Right atrium auricular region (tissue), 2 donors: ENCODE measurements around the gene DNAAF3. TPM values are rescaled to one million over a fixed set of nuclear protein-coding genes. Genes with fewer than 3 reads are reported as not detected.
A peak's percentile ranks its signal among the peaks of the same experiment; 100 is the strongest.

Source experiments
- DNase-seq: peaks from one replicate; pipeline ENCODE4 v3.0.0-alpha.2; 2019; ENCODE audit warnings: low spot score
- H3K27ac ChIP-seq, 2 donors: fragments of 200-600 bp; sonication (generic); 1 replicate in 1 of 2; 2 replicates in 1 of 2; pipeline ENCODE4 v1.5.1; 2016 to 2019
- H3K27me3 ChIP-seq, 2 donors: fragments of 200-600 bp; sonication (generic); one replicate each; pipeline versions ENCODE4 v1.5.1 to v1.6.0; 2017 to 2019
- H3K36me3 ChIP-seq: fragments of 200-600 bp; sonication (generic); one replicate; pipeline ENCODE4 v1.5.1; 2016
- H3K4me1 ChIP-seq, 2 donors: fragments of 200-600 bp; sonication (generic); one replicate each; pipeline versions ENCODE4 v1.5.1 to v1.6.0; 2017 to 2019
- H3K4me3 ChIP-seq, 2 donors: fragments of 200-600 bp; sonication (generic); 1 replicate in 1 of 2; 2 replicates in 1 of 2; pipeline ENCODE4 v1.5.1; 2017 to 2019; ENCODE audit warnings: mild to moderate bottlenecking in 1 of 2, moderate library complexity in 1 of 2
- H3K9me3 ChIP-seq, 2 donors: fragments of 200-600 bp; sonication (generic); one replicate each; pipeline ENCODE4 v1.5.1; 2019
- CTCF ChIP-seq, 2 donors: fragments of 200-600 bp; sonication (generic); IDR thresholded peaks; one replicate each; pipeline ENCODE4 v1.5.1; 2019; ENCODE audit warnings: antibody characterized with exemption in 2 of 2
- total RNA-seq, 2 donors: library from RNA; depleted of rRNA; stranded (reverse); fragments of >200 nt; gene quantifications; one replicate each; pipeline ENCODE4 v1.1.0, GENCODE V29; 2016

Gene DNAAF3
- total RNA-seq = 1 to 10 TPM in 1 of 2 donors, under 1 TPM in 1; 0.89 to 2.7 TPM

GRCh38 chr19:55166530-55167268 lies at the start of gene DNAAF3:
Gene DNAAF3, minus strand, starts transcription at chr19:55166613. Its CDS starts 200 bp downstream, at chr19:55166413.
- Histone ChIP-seq H3K4me3 (peak within 1 kb of the TSS; percentile 40 to 55), H3K4me1 (peaks cover 0 to 14% of the 10 kb centered on the region in 2 donors), H3K27me3 (peaks cover 0 to 10% of the 10 kb centered on the region in 2 donors), H3K36me3 (no peaks in the 10 kb centered on the region), H3K9me3 (no peaks in the 10 kb centered on the region), H3K27ac (no peak within 1 kb of the TSS)
- no peak for TF ChIP-seq CTCF (IDR thresholded peaks at IDR 0.05)
- peak; percentile 96 for DNase-seq

- H3K36me3 ChIP-seq = no peaks in the 10 kb centered on the region
- no peak overlapping the region for H3K4me3 ChIP-seq
- peaks cover 0 to 28% of the 10 kb centered on the region in 2 donors for H3K4me1 ChIP-seq
- peaks cover 0 to 4% of the 10 kb centered on the region in 2 donors for H3K9me3 ChIP-seq
- no peak overlapping the region for H3K27ac ChIP-seq
- no peaks in the 10 kb centered on the region for H3K27me3 ChIP-seq
- DNase-seq = no peak
- no peak for TF ChIP-seq CTCF (IDR thresholded peaks at IDR 0.05)
Observed at GRCh38 chr19:55213547-55213946, 47.1 kb upstream of the DNAAF3 start.

GRCh38 chr19:55212447-55212846 lies 46.0 kb upstream of the DNAAF3 start:
- no peak for TF ChIP-seq CTCF (IDR thresholded peaks at IDR 0.05)

GRCh38 chr19:55209693-55210472 lies 43.5 kb upstream of the DNAAF3 start:
- no peak for DNase-seq
- H3K36me3 ChIP-seq = no peaks in the 10 kb centered on the region
- peak overlapping the region; percentile 35 to 60 for H3K27ac ChIP-seq
- H3K9me3 ChIP-seq = peaks cover 0 to 4% of the 10 kb centered on the region in 2 donors
- peaks cover 0 to 22% of the 10 kb centered on the region in 2 donors for H3K4me1 ChIP-seq
- H3K27me3 ChIP-seq = no peaks in the 10 kb centered on the region
- H3K4me3 ChIP-seq = no peak overlapping the region
- TF ChIP-seq CTCF (IDR thresholded peaks at IDR 0.05) = no peak

More at GRCh38 chr19:55212447-55212846, 46.0 kb upstream of the DNAAF3 start:
- Histone ChIP-seq H3K4me1 (peaks cover 0 to 27% of the 10 kb centered on the region in 2 donors), H3K36me3 (no peaks in the 10 kb centered on the region), H3K27ac (no peak overlapping the region), H3K4me3 (no peak overlapping the region), H3K27me3 (no peaks in the 10 kb centered on the region), H3K9me3 (peaks cover 0 to 4% of the 10 kb centered on the region in 2 donors)
- DNase-seq = no peak

GRCh38 chr19:55208880-55209692 lies 42.7 kb upstream of the DNAAF3 start, which contains the start of gene PTPRH:
Gene PTPRH, minus strand, starts transcription at chr19:55209501. Its CDS starts 68 bp downstream, at chr19:55209433.
- no peak for DNase-seq
- peaks cover 0 to 4% of the 10 kb centered on the region in 2 donors for H3K9me3 ChIP-seq
- TF ChIP-seq CTCF (IDR thresholded peaks at IDR 0.05) = no peak
- H3K27me3 ChIP-seq = no peaks in the 10 kb centered on the region
- no peaks in the 10 kb centered on the region for H3K36me3 ChIP-seq
- H3K4me1 ChIP-seq = peaks cover 0 to 22% of the 10 kb centered on the region in 2 donors
- H3K27ac ChIP-seq = peak within 1 kb of the TSS; percentile 35 to 60
- H3K4me3 ChIP-seq = no peak within 1 kb of the TSS
